Aorta (tissue), 5 donors: ENCODE measurements around the gene LZTS2. TPM values are rescaled to one million over a fixed set of nuclear protein-coding genes. Genes with fewer than 3 reads are reported as not detected.

ENCODE experiments used
- ATAC-seq: fragments of 200-7000 bp; cut with Tn5 transposase; one replicate; pipeline ENCODE4 v1.9.1; 2022; ENCODE audit warnings: moderate library complexity; ENCODE audit not compliant: low FRiP score
- DNase-seq, 2 donors: peaks; one replicate each; pipeline ENCODE4 v3.0.0-alpha.2; 2020
- H3K27ac ChIP-seq, 2 donors: one replicate each; pipeline ENCODE4 v1.5.1; 2013; ENCODE audit warnings: low read length in 2 of 2, mild to moderate bottlenecking in 2 of 2, moderate library complexity in 2 of 2, control low read depth in 1 of 2, inconsistent platforms in 1 of 2, low read depth in 1 of 2
- H3K27me3 ChIP-seq, 2 donors: one replicate each; pipeline ENCODE4 v1.6.1; 2013; ENCODE audit warnings: control low read depth in 1 of 2, low read length in 1 of 2, mild to moderate bottlenecking in 1 of 2, moderate library complexity in 1 of 2; ENCODE audit not compliant: insufficient read depth in 2 of 2, control insufficient read depth in 1 of 2
- H3K36me3 ChIP-seq, 2 donors: one replicate each; pipeline ENCODE4 v1.6.1; 2013; ENCODE audit warnings: control low read depth in 1 of 2, low read length in 1 of 2, mild to moderate bottlenecking in 1 of 2; ENCODE audit not compliant: insufficient read depth in 2 of 2, control insufficient read depth in 1 of 2
- H3K4me1 ChIP-seq, 2 donors: one replicate each; pipeline ENCODE4 v1.6.1; 2013; ENCODE audit warnings: low read length in 2 of 2, control low read depth in 1 of 2, mild to moderate bottlenecking in 1 of 2, moderate library complexity in 1 of 2; ENCODE audit not compliant: insufficient read depth in 2 of 2, control insufficient read depth in 1 of 2
- H3K4me3 ChIP-seq, 2 donors: one replicate each; pipeline ENCODE4 v1.5.1; 2013; ENCODE audit warnings: low read length in 2 of 2, control low read depth in 1 of 2, mild to moderate bottlenecking in 1 of 2
- H3K9me3 ChIP-seq: one replicate; pipeline ENCODE4 v1.6.1; 2013; ENCODE audit warnings: mild to moderate bottlenecking, low read length; ENCODE audit not compliant: control insufficient read depth
- WGBS, 2 donors: extraction: QIAGEN DNeasy Blood & Tissue Kit; methylation state at CpG; one replicate each; pipeline ENCODE4 v1.1.7; 2013; 5-methylcytosine and 5-hydroxymethylcytosine counted together
- intact Hi-C, 2 donors: fragments of 100-400 bp; cut with DNase I; formaldehyde crosslinking; loops; one replicate each; pipeline versions ENCODE4 v1.14.2 to v1.15.0; 2022
- microRNA-seq, 2 donors: library from miRNA; unstranded; fragments of <30 nt; microRNA quantifications; one replicate each; pipeline ENCODE4 v1.2.0, GENCODE V29; 2020
- polyA plus RNA-seq, 2 donors: library from polyadenylated mRNA; stranded (reverse); fragments of 200-250 nt; gene quantifications; one replicate each; pipeline ENCODE4 v1.2.3, GENCODE V29; 2013
- total RNA-seq, 2 donors: library from RNA; stranded (reverse); fragmentation: NEBNext Ultra II Directional; extraction: Animal tissue kit (Norgen Biotek cat#: 25700); gene quantifications; one replicate each; pipeline ENCODE4 v1.2.1, GENCODE V29; 2021
- donor health status: healthy with polysubstance abuse.
- donor health status: Bipolar disorder and iron deficiency.
- donor health status: DM: no; HTN: no; CAD: no.
- donor health status: DM: no; HTN: no; CAD: no.
- donor health status: DM: yes; HTN: yes; CAD: no.

The LZTS2 gene
- total and polyA plus RNA-seq, 4 donors, result 38.3 to 108 (median 94.6) TPM

DNA sequence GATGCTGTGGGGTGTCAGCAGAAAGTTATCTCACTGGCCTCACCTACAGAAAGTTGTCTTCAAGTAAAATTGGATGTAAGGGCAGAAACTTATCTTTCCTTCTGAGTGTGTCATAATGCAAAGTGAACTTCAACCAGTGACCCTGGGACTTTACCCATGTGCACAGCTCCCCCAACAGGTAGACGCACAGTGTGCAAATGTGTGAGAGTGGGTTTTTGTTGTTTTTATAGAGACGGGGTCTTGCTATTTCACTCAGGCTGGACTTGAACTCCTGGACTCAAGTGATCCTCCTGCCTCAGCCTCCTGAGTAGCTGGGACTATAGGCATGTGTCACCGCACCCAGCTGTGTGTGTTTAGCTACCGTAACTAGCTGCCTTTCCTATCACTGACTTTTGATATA is 55.8 kb downstream of the LZTS2 start:
- no peaks in the 10 kb centered on the region for H3K36me3 ChIP-seq
- WGBS, 2 donors, result 72 to 92% methylated on average over 4 of the region's 4 CpGs
- no peaks in the 10 kb centered on the region for H3K4me1 ChIP-seq
- H3K4me3 ChIP-seq, result no peak overlapping the region
- no peaks in the 10 kb centered on the region for H3K27me3 ChIP-seq
- no peak for DNase-seq
- H3K9me3 ChIP-seq, result no peaks in the 10 kb centered on the region
- intact Hi-C loops, result no loop called here
- no peak for ATAC-seq
- H3K27ac ChIP-seq, result no peak overlapping the region

DNA sequence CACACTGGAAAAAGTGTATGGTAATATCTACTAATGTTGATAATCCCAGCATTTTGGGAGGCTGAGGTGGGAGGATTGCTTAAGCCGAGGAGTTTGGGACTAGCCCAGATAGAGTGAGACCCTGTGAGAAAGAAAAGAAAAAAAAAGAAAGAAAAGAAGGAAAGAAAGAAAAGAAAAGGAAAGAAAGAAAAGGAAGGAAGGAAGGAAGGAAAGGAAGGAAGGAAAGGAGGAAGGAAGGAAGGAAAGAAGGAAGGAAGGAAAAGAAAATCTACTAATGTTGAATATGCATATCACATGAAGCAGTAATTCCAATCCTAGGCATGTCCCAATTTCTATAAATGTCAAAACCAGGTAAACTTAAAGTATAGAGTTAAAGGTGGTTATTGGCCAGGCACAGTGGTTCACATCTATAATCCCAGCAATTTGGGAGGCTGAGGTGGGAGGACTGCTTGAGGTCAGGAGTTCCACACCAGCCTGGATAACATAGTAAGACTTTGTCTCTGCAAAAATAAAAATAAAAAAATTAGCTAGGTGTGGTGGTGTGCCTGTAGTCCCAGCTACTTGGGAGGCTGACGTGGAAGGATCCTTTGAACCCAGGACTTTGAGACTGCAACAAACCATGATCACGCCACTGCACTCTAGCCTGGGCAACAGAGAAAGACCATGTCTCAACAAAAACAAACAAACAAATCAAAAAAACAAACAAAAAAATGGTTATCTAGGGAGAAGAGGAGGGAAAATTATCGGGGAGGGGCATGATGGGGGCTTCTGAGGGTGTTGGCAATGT is 57.0 kb downstream of the LZTS2 start:
- Histone ChIP-seq H3K27me3 (no peaks in the 10 kb centered on the region), H3K9me3 (no peaks in the 10 kb centered on the region), H3K27ac (no peak overlapping the region), H3K4me1 (no peaks in the 10 kb centered on the region), H3K36me3 (no peaks in the 10 kb centered on the region), H3K4me3 (no peak overlapping the region)
- DNase-seq (no peak), ATAC-seq (no peak)
- intact Hi-C loops, result no loop called here
- WGBS, 2 donors, result 93 to 97% methylated on average over 4 of the region's 4 CpGs

Small RNAs within 50 kb of the gene (microRNA-seq; reads per million reads assigned to microRNA genes)
- gene MIR608, result 0 reads per million in 2 donors

Other genes with a start within 250 kb of the LZTS2 start
- 10 to 100 TPM; 20.3 to 38.3 TPM for gene SLF2, start 86.8 kb upstream of the LZTS2 start, total RNA-seq
- gene SLF2, start 86.8 kb upstream of the LZTS2 start, polyA plus RNA-seq, result 10 to 100 TPM in 1 of 2 donors, 1 to 10 TPM in 1; 5.6 to 13.2 TPM
- gene SEMA4G, start 30.3 kb upstream of the LZTS2 start, total RNA-seq, result 1 to 10 TPM; 1.5 to 4.2 TPM
- 1 to 10 TPM; 2.1 to 7.5 TPM for gene SEMA4G, start 30.3 kb upstream of the LZTS2 start, polyA plus RNA-seq
- gene MRPL43, start 12.3 kb upstream of the LZTS2 start, total RNA-seq, result 10 to 100 TPM; 38.9 to 59.8 TPM
- gene MRPL43, start 12.3 kb upstream of the LZTS2 start, polyA plus RNA-seq, result 100 to 1,000 TPM in 1 of 2 donors, 10 to 100 TPM in 1; 69.4 to 104 TPM
- gene TWNK, start 12.3 kb upstream of the LZTS2 start, total RNA-seq, result 1 to 10 TPM; 4.6 to 5.7 TPM
- gene TWNK, start 12.3 kb upstream of the LZTS2 start, polyA plus RNA-seq, result 1 to 10 TPM; 3.0 to 4.5 TPM
- 1 to 10 TPM; 1.1 to 1.6 TPM for gene PDZD7, start 31.3 kb downstream of the LZTS2 start, total RNA-seq
- gene PDZD7, start 31.3 kb downstream of the LZTS2 start, polyA plus RNA-seq, result 1 to 10 TPM in 1 of 2 donors, under 1 TPM in 1; 0.97 to 3.9 TPM
- 100 to 1,000 TPM in 1 of 2 donors, 10 to 100 TPM in 1; 91.5 to 113 TPM for gene SFXN3, start 31.4 kb downstream of the LZTS2 start, total RNA-seq
- 10 to 100 TPM; 42.6 to 97.1 TPM for gene SFXN3, start 31.4 kb downstream of the LZTS2 start, polyA plus RNA-seq
- gene KAZALD1, start 62.2 kb downstream of the LZTS2 start, total RNA-seq, result 10 to 100 TPM; 12.4 to 17.6 TPM
- 10 to 100 TPM; 12.9 to 20.7 TPM for gene KAZALD1, start 62.2 kb downstream of the LZTS2 start, polyA plus RNA-seq
- not detected for gene TLX1, start 131.5 kb downstream of the LZTS2 start, total RNA-seq
- under 1 TPM in 1 of 2 donors, not detected in 1; 0.13 TPM for gene TLX1, start 131.5 kb downstream of the LZTS2 start, polyA plus RNA-seq
- not detected for gene LBX1, start 229.7 kb downstream of the LZTS2 start, total RNA-seq
- gene LBX1, start 229.7 kb downstream of the LZTS2 start, polyA plus RNA-seq, result not detected